ENCODE measurements around the gene PAGR1. TPM values are rescaled to one million over a fixed set of nuclear protein-coding genes. Genes with fewer than 3 reads are reported as not detected.
A peak's percentile ranks its signal among the peaks of the same experiment; 100 is the strongest.

Gene PAGR1
- polyA plus RNA-seq, 3 donors from 2014 or later: 44.8 to 55.2 (median 46.1) TPM

GRCh38 chr16:29844575-29845331 lies 28.8 kb downstream of the PAGR1 start:
- H3K27me3 Mint-ChIP-seq (ENCODE audit: low read depth in 3 of 3): peaks cover 0 to 5% (median 5%) of the 10 kb centered on the region in 3 donors
- no peaks in the 10 kb centered on the region for H3K4me1 Mint-ChIP-seq
- DNase-seq: no peak
- H3K4me3 Mint-ChIP-seq: no peak overlapping the region
- peak overlapping the region in 1 of 6 donors; percentile 31 for H3K27ac Mint-ChIP-seq
- no peaks in the 10 kb centered on the region for H3K9me3 Mint-ChIP-seq
- peaks cover 4 to 24% (median 8%) of the 10 kb centered on the region in 3 donors for H3K36me3 Mint-ChIP-seq

- no peak overlapping the region for H3K4me3 Mint-ChIP-seq
- DNase-seq: no peak
- peaks cover 0 to 5% (median 3%) of the 10 kb centered on the region in 3 donors for H3K27me3 Mint-ChIP-seq (ENCODE audit: low read depth in 3 of 3)
- H3K27ac Mint-ChIP-seq: peak overlapping the region in 1 of 6 donors; percentile 31
- H3K36me3 Mint-ChIP-seq: peaks cover 4 to 19% (median 8%) of the 10 kb centered on the region in 3 donors
- H3K4me1 Mint-ChIP-seq: no peaks in the 10 kb centered on the region
- no peaks in the 10 kb centered on the region for H3K9me3 Mint-ChIP-seq
These were observed 29.7 kb downstream of the PAGR1 start for GRCh38 chr16:29845656-29846055.

- H3K27me3 Mint-ChIP-seq (ENCODE audit: low read depth in 3 of 3): peaks cover 0 to 5% (median 3%) of the 10 kb centered on the region in 3 donors
- H3K36me3 Mint-ChIP-seq: peaks cover 4 to 13% (median 4%) of the 10 kb centered on the region in 3 donors
- H3K4me1 Mint-ChIP-seq: no peaks in the 10 kb centered on the region
- peak; percentile 64 to 76 (median 70) for DNase-seq
- H3K9me3 Mint-ChIP-seq: no peaks in the 10 kb centered on the region
- no peak overlapping the region for H3K4me3 Mint-ChIP-seq
- peak overlapping the region in 4 of 6 donors; percentile 17 to 67 (median 56) for H3K27ac Mint-ChIP-seq
These were observed 32.7 kb downstream of the PAGR1 start for GRCh38 chr16:29848420-29849297.

- no peak overlapping the region for H3K4me3 Mint-ChIP-seq
- H3K27ac Mint-ChIP-seq: peak overlapping the region in 2 of 6 donors; percentile 53 to 57
- no peaks in the 10 kb centered on the region for H3K4me1 Mint-ChIP-seq
- peaks cover 0 to 5% (median 3%) of the 10 kb centered on the region in 3 donors for H3K27me3 Mint-ChIP-seq (ENCODE audit: low read depth in 3 of 3)
- H3K9me3 Mint-ChIP-seq: no peaks in the 10 kb centered on the region
- DNase-seq: no peak
- peaks cover 0 to 9% (median 4%) of the 10 kb centered on the region in 3 donors for H3K36me3 Mint-ChIP-seq
These were observed 33.6 kb downstream of the PAGR1 start for GRCh38 chr16:29849505-29849904.

GRCh38 chr16:29850998-29851397 lies 35.0 kb downstream of the PAGR1 start:
- Mint-ChIP-seq H3K4me1 (no peaks in the 10 kb centered on the region), H3K27me3 (ENCODE audit: low read depth in 3 of 3) (peaks cover 0 to 5% (median 3%) of the 10 kb centered on the region in 3 donors), H3K36me3 (peaks cover 0 to 4% (median 0%) of the 10 kb centered on the region in 3 donors), H3K4me3 (no peak overlapping the region), H3K9me3 (no peaks in the 10 kb centered on the region), H3K27ac (peak overlapping the region in 2 of 6 donors; percentile 5 to 67)
- DNase-seq: no peak

GRCh38 chr16:29852654-29853053 lies 36.7 kb downstream of the PAGR1 start:
- no peak overlapping the region for H3K4me3 Mint-ChIP-seq
- no peaks in the 10 kb centered on the region for H3K4me1 Mint-ChIP-seq
- no peaks in the 10 kb centered on the region for H3K27me3 Mint-ChIP-seq (ENCODE audit: low read depth in 3 of 3)
- no peak for DNase-seq
- no peak overlapping the region for H3K27ac Mint-ChIP-seq
- H3K36me3 Mint-ChIP-seq: no peaks in the 10 kb centered on the region
- H3K9me3 Mint-ChIP-seq: no peaks in the 10 kb centered on the region

GRCh38 chr16:29854520-29855100 lies 38.7 kb downstream of the PAGR1 start:
- Mint-ChIP-seq H3K27me3 (ENCODE audit: low read depth in 3 of 3) (no peaks in the 10 kb centered on the region), H3K4me1 (peaks cover 0 to 1% of the 10 kb centered on the region in 2 donors), H3K27ac (no peak overlapping the region), H3K4me3 (no peak overlapping the region), H3K9me3 (no peaks in the 10 kb centered on the region), H3K36me3 (peaks cover 4 to 7% (median 7%) of the 10 kb centered on the region in 3 donors)
- DNase-seq: no peak

- DNase-seq: no peak
- Mint-ChIP-seq H3K27ac (peak overlapping the region in 1 of 6 donors; percentile 22), H3K36me3 (peaks cover 4 to 10% (median 7%) of the 10 kb centered on the region in 3 donors), H3K4me3 (no peak overlapping the region), H3K9me3 (no peaks in the 10 kb centered on the region), H3K4me1 (peaks cover 15 to 18% of the 10 kb centered on the region in 2 donors), H3K27me3 (ENCODE audit: low read depth in 3 of 3) (no peaks in the 10 kb centered on the region)
These were observed 41.3 kb downstream of the PAGR1 start for GRCh38 chr16:29857133-29857760.

- H3K9me3 Mint-ChIP-seq: no peaks in the 10 kb centered on the region
- no peak for DNase-seq
- H3K27me3 Mint-ChIP-seq (ENCODE audit: low read depth in 3 of 3): peaks cover 0 to 1% (median 0%) of the 10 kb centered on the region in 3 donors
- peaks cover 4 to 10% (median 7%) of the 10 kb centered on the region in 3 donors for H3K36me3 Mint-ChIP-seq
- H3K4me3 Mint-ChIP-seq: no peak overlapping the region
- no peak overlapping the region for H3K27ac Mint-ChIP-seq
- peaks cover 22% of the 10 kb centered on the region in 2 donors for H3K4me1 Mint-ChIP-seq
These were observed 42.3 kb downstream of the PAGR1 start for GRCh38 chr16:29858149-29858849.

- DNase-seq: no peak
- Mint-ChIP-seq H3K36me3 (peaks cover 4 to 10% (median 7%) of the 10 kb centered on the region in 3 donors), H3K4me3 (no peak overlapping the region), H3K4me1 (peaks cover 24 to 26% of the 10 kb centered on the region in 2 donors), H3K9me3 (no peaks in the 10 kb centered on the region), H3K27ac (no peak overlapping the region), H3K27me3 (ENCODE audit: low read depth in 3 of 3) (peaks cover 0 to 1% (median 0%) of the 10 kb centered on the region in 3 donors)
These were observed 43.0 kb downstream of the PAGR1 start for GRCh38 chr16:29858974-29859373.

- no peaks in the 10 kb centered on the region for H3K9me3 Mint-ChIP-seq
- DNase-seq: no peak
- H3K27me3 Mint-ChIP-seq (ENCODE audit: low read depth in 3 of 3): peaks cover 0 to 5% (median 0%) of the 10 kb centered on the region in 3 donors
- peak overlapping the region in 4 of 5 donors; percentile 5 to 96 (median 62) for H3K4me3 Mint-ChIP-seq
- H3K4me1 Mint-ChIP-seq: peaks cover 24 to 26% of the 10 kb centered on the region in 2 donors
- H3K27ac Mint-ChIP-seq: no peak overlapping the region
- peaks cover 4 to 10% (median 7%) of the 10 kb centered on the region in 3 donors for H3K36me3 Mint-ChIP-seq
These were observed 44.3 kb downstream of the PAGR1 start for GRCh38 chr16:29860218-29860617.

- peaks cover 4 to 10% (median 7%) of the 10 kb centered on the region in 3 donors for H3K36me3 Mint-ChIP-seq
- H3K27me3 Mint-ChIP-seq (ENCODE audit: low read depth in 3 of 3): peaks cover 0 to 5% (median 2%) of the 10 kb centered on the region in 3 donors
- peak overlapping the region; percentile 93 to 97 (median 96) for H3K4me3 Mint-ChIP-seq
- peak overlapping the region; percentile 91 to 99 (median 94) for H3K27ac Mint-ChIP-seq
- H3K9me3 Mint-ChIP-seq: no peaks in the 10 kb centered on the region
- peaks cover 24 to 26% of the 10 kb centered on the region in 2 donors for H3K4me1 Mint-ChIP-seq
- no peak for DNase-seq
These were observed 46.5 kb downstream of the PAGR1 start for GRCh38 chr16:29862383-29862883.

Measured in immature natural killer cell (primary cell).